ENCODE data around the gene HELZ2.

Gene HELZ2

DNA sequence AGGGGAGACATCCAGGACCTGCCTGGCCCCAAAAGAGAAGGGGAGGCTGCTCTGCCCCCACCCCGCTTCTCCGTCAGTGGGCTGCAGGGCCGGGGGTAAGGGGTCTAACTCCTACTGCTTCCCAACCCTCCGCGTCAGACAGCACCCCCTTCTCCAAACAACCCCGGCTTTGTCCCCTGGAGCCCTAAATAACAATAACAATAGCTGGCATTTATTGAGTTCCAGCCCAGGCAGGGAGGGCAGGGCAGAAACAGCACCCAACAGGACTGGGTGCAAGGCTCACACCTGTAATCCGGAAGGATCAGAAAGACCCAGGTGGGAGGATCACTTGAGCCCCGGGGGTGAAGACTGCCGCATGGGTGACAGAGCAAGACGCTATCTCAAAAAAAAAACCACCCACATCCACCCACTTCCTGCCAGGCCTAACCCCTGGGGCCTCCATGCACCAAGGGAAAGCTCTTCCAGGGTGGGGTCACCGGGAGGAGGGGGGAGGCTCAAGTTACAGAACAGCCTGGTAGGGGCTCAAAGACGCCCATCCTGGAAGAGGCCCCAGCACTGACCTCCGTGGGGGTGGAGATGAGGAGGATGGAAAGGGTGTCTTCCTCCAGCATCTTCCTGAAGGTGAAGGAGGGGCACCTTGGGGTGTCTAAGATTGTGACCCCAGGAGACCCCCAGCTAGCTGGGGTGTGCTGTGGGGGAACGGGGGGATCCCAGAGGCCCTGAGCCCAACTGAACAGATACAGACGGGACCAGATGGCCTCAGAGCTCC is 21.4 kb downstream of the HELZ2 start:
- DNase-seq (ENCODE audit: low read depth), result no peak

DNA sequence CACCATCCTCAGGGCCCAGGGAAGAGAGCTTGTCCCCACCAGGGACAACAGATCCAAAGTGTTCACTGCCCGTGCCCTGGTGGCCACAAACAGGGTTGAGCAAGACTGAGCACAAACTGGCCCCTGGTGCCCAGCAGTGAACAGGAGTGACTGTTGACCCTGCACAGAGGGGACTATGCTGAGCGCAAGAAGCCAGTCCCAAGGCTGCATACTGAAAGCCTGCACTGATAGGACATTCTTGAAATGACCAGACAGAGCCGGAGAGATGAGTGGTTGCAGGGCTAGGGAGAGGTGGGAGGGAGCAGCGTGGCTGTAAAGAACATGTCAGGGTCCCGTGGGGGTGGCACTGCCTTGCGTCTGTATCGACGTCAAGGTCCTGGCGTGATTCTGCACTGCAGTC is 23.0 kb downstream of the HELZ2 start:
- DNase-seq (ENCODE audit: low read depth), result no peak

DNA sequence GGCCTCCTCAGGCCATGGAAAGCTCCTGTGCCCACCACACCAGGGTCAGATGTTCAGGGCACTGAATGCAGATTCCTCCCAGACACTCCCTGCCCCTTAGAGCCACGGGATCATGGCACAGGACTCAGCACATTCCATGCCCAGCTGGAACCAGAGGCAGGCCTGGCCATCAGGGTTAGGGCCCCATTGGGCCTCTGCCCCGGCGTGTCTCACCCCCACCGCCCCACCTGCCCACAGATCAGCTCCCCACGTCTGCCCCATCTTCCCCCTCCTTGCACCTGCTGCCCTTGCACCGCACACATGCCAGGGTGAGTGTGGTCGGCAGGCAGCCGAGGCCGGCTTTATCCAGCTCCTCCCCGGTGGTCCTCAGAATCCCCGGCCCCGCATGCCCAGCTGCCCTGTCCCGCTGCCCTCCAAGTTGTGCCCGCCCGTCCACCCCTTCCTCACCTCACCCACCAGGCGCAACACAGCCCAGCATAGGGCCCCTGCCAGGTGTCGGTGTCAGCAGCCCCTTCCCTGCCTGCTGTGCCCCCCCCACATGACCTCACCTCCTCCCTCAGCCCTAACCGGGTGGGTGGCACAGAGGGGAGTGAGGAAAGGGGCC is 24.3 kb downstream of the HELZ2 start:
- DNase-seq (ENCODE audit: low read depth), result no peak

DNA sequence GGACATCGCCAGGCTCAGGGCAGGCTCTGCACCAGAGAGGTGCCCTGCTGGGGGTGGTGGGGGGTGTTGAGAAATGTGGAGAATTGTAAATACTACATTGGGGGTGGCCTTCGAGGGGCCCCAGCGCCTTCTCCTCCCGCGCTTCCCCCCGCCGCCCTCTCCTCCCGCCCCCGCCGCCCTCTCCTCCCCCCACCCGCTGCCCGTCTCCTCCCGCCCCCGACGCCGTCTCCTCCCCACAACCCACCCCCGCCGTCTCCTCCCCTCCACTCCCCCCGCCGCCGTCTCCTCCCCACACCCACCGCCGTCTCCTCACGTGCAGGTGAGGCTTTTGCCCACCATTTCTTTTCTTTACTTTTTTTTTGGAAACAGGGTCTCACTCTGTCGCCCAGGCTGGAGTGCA is 25.0 kb downstream of the HELZ2 start:
- no peak for DNase-seq (ENCODE audit: low read depth)

DNA sequence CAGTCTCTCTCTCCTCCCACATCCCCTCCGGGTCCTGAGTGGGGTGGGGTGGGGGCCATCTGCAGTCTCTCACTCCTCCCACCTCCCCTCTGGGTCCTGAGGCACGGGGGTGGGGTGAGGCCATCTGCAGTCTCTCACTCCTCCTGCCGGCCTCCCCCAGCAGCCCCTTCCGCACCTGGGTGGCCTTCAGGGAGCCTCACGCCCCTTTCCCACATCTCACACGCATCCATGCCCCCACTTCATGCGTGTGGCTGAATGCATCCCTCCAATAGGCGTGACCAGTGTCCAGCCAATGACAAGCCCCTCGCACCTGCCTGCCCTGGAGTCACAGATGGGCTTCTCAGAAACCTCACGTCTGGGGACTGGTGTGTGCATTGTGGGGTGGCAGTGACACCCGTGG is 25.5 kb downstream of the HELZ2 start:
- DNase-seq (ENCODE audit: low read depth), result no peak

DNA sequence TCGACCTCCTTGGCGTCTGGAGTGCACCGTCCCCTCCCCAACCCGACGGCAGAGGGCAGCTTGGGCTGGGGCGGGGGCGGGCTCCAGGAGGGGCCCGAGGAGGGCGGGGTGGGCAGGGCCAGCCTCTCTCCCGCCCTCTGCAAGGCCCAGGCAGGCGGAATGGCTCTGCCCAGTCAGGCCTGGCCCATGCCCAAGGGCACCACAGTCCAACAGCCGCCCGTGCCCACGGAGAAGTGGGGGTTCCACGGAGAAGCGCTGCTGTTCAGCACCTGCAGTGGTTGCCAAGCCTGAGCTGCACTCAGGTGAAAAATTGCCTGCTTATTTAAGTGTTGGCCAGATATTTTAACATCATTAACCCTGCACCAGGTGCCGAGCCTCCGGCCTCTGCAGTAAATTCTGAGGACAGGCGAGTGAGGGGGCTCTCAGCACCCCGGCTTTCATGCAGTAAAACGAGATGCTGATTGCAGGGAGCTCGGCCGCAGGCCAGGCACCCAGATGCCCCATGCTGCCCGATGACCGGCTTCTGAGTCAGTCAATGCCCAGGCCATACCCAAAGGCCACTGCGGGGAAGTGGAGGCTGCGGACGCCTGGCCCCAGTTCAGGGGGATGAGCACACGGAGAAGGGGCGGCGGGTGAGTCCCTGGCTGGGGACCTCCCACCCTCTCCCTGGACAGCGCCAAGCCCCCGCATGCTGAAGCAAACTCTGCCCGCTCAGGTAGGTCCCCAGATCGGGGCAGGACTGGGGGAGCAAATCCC is 26.1 kb downstream of the HELZ2 start, which contains the start of gene SRMS:
Gene SRMS, minus strand, starts transcription at position 25 of the 756 bp plus-strand sequence. CDS start 286 bp downstream, outside the sequence.
- DNase-seq (ENCODE audit: low read depth), result no peak

DNA sequence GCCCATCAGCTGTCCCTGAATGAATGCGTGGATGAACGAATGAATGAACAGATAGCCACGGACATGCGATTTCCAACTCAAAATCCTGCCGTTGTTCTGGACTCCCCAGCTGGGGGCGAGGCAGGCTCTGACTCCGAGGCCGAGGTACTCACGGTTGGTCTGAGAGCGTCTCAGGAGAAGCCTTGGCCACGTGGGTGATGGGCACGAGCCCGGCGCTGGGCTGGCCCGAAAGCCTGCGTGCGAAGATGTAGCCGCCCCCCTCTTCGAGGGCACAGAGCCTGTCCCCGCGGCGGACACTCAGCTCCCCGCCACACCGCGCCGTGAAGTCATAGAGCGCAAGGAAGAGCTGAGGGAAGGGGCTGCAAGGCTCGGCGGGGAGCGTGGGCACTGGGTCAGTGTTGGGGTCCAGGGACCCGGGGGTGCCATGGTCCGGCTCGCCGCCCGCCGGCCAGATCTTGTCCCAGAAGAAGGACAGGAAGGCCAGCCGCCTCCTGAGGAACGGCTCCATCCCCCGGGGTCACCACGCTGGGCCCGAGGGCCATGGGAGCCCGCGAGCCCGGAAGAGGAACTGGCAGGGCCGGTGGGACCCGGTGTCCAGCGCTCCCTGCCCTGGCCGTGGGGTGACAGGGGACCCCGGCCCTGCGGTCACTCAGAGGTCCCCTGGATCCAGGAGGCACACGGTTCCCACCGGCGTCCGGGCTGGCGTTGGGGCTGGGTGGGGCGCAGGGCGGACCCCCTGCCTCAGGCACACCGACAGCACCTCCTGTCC is 26.9 kb downstream of the HELZ2 start:
- DNase-seq (ENCODE audit: low read depth), result no peak

DNA sequence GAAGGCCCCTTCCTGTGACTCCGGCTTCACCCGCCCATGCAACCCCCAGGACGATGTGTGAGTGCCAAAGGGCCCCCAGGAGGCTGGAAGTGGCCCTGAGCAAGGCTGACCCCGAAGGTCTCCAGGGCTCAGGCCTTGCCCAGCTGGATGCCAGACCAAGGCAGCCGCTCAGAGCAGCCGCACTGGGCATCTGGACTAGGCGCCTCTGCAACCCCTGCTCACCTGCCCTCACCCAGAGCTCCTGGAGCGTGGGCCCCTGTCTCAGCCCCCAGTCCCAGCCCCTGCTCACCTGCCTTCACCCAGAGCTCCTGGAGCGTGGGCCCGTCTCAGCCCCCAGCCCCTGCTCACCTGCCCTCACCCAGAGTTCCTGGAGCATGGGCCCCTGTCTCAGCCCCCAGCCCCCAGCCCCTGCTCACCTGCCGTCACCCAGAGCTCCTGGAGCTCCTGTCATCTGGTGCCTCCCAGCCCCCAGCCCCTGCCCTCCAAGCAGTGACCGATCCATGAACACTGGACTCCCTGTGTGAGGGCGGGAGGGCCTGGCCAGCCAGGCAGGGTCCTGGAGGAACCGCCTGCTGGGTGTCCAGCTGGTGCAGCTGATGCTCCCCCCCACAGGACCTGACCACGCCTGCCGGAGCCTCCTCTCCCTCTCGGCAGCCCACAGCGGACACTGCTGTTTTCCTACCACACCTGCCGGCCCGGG is 27.6 kb downstream of the HELZ2 start:
- DNase-seq (ENCODE audit: low read depth), result no peak

DNA sequence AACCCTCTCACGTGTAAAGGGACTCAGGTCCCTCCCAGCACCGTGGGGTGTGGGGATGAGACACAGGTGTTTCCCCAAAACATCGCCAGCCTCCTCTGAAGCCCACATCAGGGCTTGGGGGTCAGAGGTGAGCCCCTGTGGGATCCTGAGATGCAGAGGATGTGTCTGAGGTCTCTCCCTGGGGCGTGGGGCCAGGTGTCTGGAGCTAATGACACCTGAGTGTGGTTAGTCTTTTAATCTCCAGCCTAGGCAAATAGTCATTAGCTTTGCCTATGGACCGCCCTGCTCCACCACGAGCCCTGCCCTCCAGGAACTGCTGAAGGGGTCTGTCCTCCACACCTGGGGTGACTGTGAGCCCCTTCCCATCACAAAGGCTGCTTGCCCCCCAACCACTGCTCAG is 28.2 kb downstream of the HELZ2 start:
- DNase-seq (ENCODE audit: low read depth), result no peak

DNA sequence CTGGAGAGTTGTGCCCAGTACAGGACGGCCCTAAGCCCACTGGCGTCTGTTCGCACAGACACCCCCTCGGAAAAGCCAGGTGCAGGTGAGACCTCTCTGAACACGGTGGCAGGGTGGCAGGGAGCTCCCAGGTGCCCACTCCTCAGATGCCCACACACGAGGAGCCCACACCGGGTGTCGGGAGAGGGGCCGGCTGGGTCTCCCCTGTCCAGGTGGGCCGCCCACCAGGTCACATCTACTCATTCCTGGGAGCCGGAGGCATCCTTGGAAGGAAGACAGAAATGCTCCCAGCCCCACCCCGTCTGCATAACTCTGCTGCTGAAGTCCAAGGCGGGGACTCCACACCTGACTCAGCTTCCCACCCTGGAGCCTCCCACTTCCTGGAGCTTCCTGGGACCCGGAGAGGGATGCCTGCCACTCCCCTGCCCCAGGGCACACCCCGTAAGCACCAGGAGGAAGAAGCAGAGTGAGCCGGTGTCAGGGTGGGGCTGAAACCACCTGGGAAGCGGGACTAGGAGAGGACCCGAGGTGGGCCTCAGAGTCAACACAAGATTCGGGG is 29.0 kb downstream of the HELZ2 start:
- DNase-seq (ENCODE audit: low read depth), result peak; percentile 81

DNA sequence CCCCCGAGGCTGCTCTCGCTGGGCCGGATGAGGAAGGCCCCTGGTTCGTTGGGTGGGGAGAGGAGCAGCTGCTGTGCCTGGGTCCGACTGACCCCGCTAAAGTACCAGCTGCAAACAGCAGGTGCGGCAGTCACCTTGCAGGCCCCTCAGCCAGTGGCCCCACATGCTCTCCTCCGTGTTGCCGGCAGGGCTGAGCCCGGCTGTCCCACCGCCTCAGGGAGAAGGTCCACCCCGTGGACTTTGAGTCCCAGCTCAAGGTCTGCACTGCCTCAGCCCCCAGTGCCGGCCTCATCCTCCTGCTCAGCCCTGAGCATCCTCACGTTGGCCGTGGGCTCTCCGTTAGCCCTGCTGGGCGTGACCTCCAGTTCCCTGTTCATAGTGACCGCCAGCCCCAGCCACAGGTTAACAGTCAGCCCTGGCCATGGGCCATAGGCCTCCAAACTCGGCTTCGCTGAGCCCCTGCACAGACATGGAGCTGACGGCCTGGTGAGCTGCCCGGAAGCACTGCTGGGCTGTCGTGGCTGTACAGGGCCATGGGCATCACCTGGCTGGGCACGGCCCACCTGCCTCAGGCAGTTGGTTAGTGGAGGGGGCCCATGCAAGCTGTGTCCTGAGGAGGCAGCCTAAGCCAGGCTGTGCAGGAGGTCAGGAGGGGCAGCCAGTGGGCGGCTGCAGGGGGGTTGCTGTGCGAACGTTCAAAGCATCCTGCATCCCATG is 29.6 kb downstream of the HELZ2 start:
- no peak for DNase-seq (ENCODE audit: low read depth)

DNA sequence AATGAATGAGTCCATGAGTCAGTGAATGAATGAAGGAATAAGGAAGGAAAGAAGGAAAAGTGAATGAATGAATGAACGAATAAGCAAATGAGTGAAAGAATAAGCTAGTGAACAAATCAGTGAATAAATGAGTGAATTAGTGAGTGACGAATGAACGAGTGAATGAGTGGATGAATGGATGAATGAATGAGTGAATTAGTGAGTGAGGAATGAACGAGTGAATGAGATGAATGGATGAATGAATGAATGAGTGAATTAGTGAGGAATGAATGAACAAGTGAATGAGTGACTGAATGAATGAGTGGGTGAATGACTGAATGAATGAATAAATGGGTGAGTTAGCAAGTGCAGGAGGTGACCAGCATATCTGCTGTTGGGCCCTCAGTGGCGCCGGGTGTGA is 30.3 kb downstream of the HELZ2 start:
- no peak for DNase-seq (ENCODE audit: low read depth)

DNA sequence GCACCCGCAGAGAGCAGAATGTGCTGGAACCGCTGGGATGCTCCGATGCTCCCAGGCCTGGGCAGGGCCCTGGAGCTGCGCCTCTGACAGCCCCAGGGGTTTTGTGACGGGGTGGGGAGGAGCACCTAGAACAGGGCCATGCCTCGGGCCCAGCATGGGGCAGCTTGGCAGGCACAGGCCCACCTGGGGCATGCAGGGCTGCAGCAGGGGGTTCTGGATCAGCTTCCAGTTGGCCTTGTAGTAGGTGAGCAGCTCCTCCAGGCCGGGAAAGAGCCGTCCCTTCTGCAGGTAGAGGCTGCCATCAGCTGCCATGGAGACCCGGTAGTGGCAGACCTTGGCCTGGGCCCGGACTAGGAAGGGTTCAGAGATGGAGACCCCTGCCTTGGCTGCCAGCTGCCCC is 30.9 kb downstream of the HELZ2 start:
- no peak for DNase-seq (ENCODE audit: low read depth)

DNA sequence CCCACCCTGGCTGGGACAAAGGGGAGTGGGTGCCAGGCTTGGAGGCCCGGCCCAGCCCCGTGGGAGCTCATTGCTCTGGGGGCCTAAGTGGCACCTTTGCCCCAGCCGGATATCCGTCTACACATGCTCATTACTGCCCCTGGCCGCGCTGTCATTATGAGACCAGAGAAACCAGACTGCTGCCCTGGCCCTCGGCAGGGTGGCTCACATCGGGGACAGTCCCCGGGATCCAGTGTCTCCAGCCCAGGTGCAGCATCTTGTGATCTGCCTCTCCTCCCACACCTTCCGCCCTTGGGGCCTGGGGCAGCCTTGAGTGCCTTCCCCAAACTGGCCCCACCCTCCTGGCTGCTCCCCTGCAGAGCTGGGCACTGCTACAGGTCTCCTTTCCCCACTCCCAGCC is 31.3 kb downstream of the HELZ2 start:
- no peak for DNase-seq (ENCODE audit: low read depth)

DNA sequence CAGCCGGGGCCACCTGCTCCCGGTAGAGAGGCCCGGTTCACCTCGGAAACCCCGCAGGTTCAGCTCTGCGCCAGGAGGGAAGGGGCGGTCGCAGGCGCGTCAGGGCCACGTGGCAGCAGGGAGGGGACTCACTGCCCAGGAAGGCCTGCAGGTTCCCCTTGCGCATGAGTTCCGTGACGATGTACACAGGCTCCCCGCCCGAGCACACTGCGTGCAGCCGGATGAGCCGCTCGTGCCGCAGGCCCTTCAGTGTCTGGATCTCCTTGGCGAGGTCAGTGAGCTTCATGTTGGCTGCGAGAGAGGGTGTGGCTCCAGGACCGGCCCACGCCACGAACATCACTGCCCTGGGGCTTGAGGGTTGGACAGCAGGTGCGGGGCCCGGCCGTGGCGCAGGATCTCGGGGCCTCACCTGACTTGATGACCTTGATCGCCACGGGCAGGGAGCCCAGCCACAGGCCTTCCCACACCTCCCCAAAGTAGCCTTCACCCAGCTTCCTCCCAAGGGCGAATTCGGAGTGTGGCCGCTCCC is 31.9 kb downstream of the HELZ2 start:
- DNase-seq (ENCODE audit: low read depth), result no peak

DNA sequence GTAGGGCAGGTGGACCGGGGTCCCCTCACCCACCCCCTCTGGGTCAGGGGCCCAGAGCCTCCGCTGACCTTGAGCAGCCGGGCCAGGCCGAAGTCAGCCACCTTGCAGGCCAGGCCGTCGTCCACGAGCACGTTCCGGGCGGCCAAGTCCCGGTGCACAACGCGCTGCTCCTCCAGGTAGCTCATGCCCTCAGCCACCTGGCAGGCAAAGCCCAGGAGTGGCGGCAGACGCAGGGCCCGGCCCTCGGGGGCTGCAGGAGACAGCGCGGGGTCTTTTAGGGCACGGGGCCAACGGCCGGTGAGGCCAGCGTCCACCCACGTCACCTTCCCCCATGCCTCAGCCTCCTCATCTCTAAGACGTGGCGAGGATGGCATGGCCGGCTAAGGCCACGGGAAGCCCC is 32.7 kb downstream of the HELZ2 start:
- DNase-seq (ENCODE audit: low read depth), result no peak

DNA sequence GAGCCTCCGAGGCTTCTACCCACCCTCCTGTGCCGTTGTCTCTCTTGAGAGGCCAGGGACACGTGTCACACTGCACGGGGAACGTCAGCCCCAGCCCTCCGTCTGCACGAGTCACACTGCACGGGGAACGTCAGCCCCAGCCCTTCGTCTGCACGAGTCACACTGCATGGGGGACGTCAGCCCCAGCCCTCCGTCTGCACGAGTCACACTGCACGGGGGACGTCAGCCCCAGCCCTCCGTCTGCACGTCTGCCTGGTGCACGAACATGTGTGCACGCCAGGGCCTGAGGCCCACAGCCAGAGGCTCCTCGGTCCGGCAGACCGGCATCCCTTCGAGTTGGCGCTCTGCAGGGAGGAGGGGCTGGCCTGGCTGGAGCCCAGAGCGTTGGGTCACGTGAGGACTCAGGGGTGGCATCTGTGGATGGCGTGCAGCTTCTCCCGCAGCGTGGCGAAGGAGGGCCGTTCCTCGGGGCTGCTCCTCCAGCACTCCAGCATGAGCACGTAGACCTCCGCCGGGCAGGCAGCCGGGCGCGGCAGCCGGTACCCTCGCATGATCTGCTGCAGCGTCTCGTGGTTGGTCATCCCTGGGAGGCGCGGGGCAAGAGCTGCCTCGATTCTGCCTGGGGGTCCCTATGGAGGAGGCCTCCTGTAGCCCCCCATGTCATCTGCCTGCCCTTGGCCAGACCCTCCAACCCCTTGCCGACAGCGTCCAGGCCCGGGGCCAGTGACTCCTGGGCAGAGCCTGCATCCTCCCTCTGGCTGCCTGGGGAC is 33.4 kb downstream of the HELZ2 start:
- DNase-seq (ENCODE audit: low read depth), result peak; percentile 44

DNA sequence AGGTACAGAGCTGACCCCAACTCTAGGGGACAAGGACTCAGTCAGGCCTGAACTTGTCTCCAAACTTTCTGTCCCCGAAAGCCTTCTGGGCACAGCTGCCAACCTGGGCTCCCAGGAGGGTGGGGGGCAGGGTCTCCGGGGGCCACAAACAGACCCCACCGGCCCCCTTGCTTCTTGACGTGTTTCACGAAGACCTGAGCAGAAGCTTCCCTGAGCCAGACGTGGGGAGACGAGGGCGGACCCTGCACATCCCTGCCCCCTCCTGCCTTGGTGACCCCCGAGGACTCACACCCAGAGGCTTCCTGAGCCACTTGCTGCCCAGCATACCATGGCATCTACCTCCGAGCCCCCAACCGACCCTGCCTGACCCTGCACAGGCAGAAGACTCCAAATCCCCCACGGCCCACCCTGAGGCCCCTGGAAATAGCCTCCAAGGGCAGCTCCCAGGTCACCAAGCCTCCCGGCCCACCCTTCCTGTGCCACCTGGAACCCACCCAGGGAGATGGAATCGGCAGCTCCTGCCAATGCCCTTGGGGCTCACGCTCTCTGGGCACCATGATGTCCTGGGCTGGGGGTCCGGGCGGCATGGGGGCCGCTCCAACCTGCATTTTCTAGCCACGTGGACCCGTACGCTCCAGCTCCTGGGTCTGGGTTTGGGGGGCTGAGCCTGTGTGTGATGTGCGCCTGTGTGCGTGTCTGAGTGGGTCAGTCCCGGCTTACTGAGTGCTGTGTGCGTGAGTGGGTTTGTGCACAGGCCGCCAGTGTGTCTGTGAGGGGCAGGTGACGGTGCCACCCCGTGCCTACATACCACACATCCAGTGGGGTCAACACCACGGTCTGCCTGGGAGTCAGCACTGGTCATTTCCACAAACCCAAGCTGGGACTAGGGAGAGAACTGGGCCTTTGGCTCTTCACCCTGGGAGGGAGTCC is 34.3 kb downstream of the HELZ2 start:
- DNase-seq (ENCODE audit: low read depth), result no peak

DNA sequence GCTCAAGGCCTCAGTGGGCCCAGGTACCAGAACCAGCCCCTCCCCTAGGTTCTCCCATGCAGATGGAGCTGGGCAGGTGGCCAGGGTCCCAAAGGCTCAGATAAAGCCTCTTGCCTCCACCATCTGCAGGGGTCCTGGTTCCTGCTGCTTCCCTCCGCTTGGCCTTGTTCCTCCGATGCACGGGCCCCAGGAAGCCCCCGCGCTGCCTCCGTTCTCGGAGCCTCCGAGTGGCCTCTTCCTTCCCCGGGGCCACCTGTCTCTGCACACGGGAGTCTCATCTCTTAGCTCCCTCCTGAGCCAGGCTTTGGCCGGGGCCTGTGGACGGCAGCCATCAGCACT is 35.0 kb downstream of the HELZ2 start:
- no peak for DNase-seq (ENCODE audit: low read depth)

Measured in ELR (cell line).